OCI-LY7 (cell line): Measurements from ENCODE around the gene SNX14. TPM values are rescaled to one million over a fixed set of nuclear protein-coding genes. Genes with fewer than 3 reads are reported as not detected.

ENCODE experiments used
- BruUV-seq: library from RNA; stranded (reverse); fragments of 400-500 nt; replicated peaks from 2 replicates; lab custom pipeline; 2021; lab: Mats Ljungman, UMichigan
- CTCF ChIA-PET: fragments of 300-600 bp; sonication (Branson Sonifier 250); formaldehyde crosslinking; loops from one replicate; lab custom pipeline; 2022; ENCODE audit warnings: antibody characterized with exemption; ENCODE audit not compliant: unreplicated experiment; lab: Charles Lee
- POLR2A ChIA-PET: fragments of 300-600 bp; sonication (Branson Sonifier 250); formaldehyde crosslinking; loops from one replicate; lab custom pipeline; 2022; ENCODE audit warnings: antibody characterized with exemption; lab: Charles Lee
- DNase-seq: peaks from one replicate; pipeline ENCODE4 v3.0.0-alpha.2; 2015; ENCODE audit warnings: low spot score
- H2AFZ ChIP-seq: fragments of 200-600 bp; sonication (generic), shearing (Covaris generic); 2 replicates; pipeline ENCODE4 v1.6.1; 2014; ENCODE audit warnings: mild to moderate bottlenecking, antibody characterized with exemption, low read length, moderate library complexity
- H3K27ac ChIP-seq: fragments of 200-600 bp; sonication (generic); 2 replicates; pipeline ENCODE4 v1.5.1; 2014; ENCODE audit warnings: mixed run types, low read depth, mild to moderate bottlenecking, moderate library complexity, low read length, inconsistent platforms; ENCODE audit not compliant: poor library complexity, severe bottlenecking
- H3K36me3 ChIP-seq: fragments of 200-600 bp; sonication (generic); 2 replicates; pipeline ENCODE4 v1.6.1; 2014; ENCODE audit warnings: mild to moderate bottlenecking, antibody characterized with exemption, low read length, moderate library complexity, mixed read lengths; ENCODE audit not compliant: insufficient read depth
- H3K4me1 ChIP-seq: fragments of 200-600 bp; sonication (generic); 2 replicates; pipeline ENCODE4 v1.5.1; 2014; ENCODE audit warnings: mild to moderate bottlenecking, low read length; ENCODE audit not compliant: insufficient read depth, poor library complexity, severe bottlenecking
- H3K4me2 ChIP-seq: fragments of 200-600 bp; sonication (generic); 2 replicates; pipeline ENCODE4 v1.6.1; 2014; ENCODE audit warnings: mild to moderate bottlenecking, low read length
- H3K4me3 ChIP-seq: fragments of 200-600 bp; sonication (generic); 2 replicates; pipeline ENCODE4 v1.5.1; 2014; ENCODE audit warnings: mild to moderate bottlenecking, low read depth, low read length; ENCODE audit not compliant: poor library complexity, severe bottlenecking
- H3K79me2 ChIP-seq: fragments of 200-600 bp; sonication (generic); 2 replicates; pipeline ENCODE4 v1.6.1; 2016; ENCODE audit warnings: low read depth, mild to moderate bottlenecking, low read length, moderate library complexity, mixed read lengths; ENCODE audit not compliant: insufficient read depth
- H3K9me2 ChIP-seq: fragments of 200-600 bp; sonication (generic); 2 replicates; pipeline ENCODE4 v1.6.1; 2016; ENCODE audit warnings: mild to moderate bottlenecking, low read length, mixed read lengths; ENCODE audit not compliant: insufficient read depth
- H3K9me3 ChIP-seq: fragments of 200-600 bp; sonication (generic); 2 replicates; pipeline ENCODE4 v1.6.1; 2014; ENCODE audit warnings: mild to moderate bottlenecking, mixed run types, low read length, mixed read lengths
- H4K20me1 ChIP-seq: fragments of 200-600 bp; sonication (generic); 2 replicates; pipeline ENCODE4 v1.6.1; 2014; ENCODE audit warnings: mild to moderate bottlenecking, antibody characterized with exemption, low read length, moderate library complexity, mixed read lengths; ENCODE audit not compliant: insufficient read depth
- CTCF ChIP-seq: fragments of 200-600 bp; sonication (generic); conservative IDR thresholded peaks from 2 replicates; pipeline ENCODE4 v1.5.1; 2014; ENCODE audit warnings: mild to moderate bottlenecking, antibody characterized with exemption, low read length, moderate library complexity, mixed read lengths
- EZH2phosphoT487 ChIP-seq: fragments of 200-600 bp; sonication (generic); IDR thresholded peaks from 2 replicates; pipeline ENCODE4 v1.6.1; 2018; ENCODE audit warnings: low read depth, borderline replicate concordance, mild to moderate bottlenecking, mixed run types, antibody characterized with exemption, low read length, moderate library complexity, mixed read lengths
- intact Hi-C: fragments of 100-400 bp; cut with micrococcal nuclease; formaldehyde crosslinking; loops from one replicate; pipeline ENCODE4 v1.10.0; 2022; ENCODE audit not compliant: unreplicated experiment
- total RNA-seq, 2 experiments: library from RNA; depleted of rRNA in 1 of 2; stranded (reverse); fragments of >200 nt in 1 of 2; shearing (Covaris generic) in 1 of 2; gene quantifications; 2 replicates each; pipeline ENCODE4 v1.2.3, GENCODE V29; 2014 to 2022

Gene SNX14
- total RNA-seq, 2 experiments from 2014 or later, result 73.4 to 75.3 TPM

GRCh38 chr6:85581572-85581971, 12.1 kb downstream of the SNX14 start:
- no peak overlapping the region for H3K27ac ChIP-seq
- H4K20me1 ChIP-seq, result no peaks in the 10 kb centered on the region
- no peak overlapping the region for H3K4me3 ChIP-seq
- H3K9me2 ChIP-seq, result no peaks in the 10 kb centered on the region
- CTCF ChIA-PET, result no interaction called here
- intact Hi-C loops, result no loop called here
- no peak overlapping the region for H3K4me2 ChIP-seq
- peaks cover 13% of the 10 kb centered on the region for H3K9me3 ChIP-seq
- POLR2A ChIA-PET, result interaction anchor here (1.0 kb wide), 1 partner anchor 42 kb away, joined by 3 read pairs; no protein-coding TSS in a partner anchor
- peaks cover 59% of the 10 kb centered on the region for H3K79me2 ChIP-seq
- TF ChIP-seq CTCF (no peak), EZH2phosphoT487 (no peak)
- H3K36me3 ChIP-seq, result peaks cover 26% of the 10 kb centered on the region; the same call in 1 of the 2 replicates
- no peaks in the 10 kb centered on the region for H3K4me1 ChIP-seq
- H2AFZ ChIP-seq, result no peak overlapping the region
- BruUV-seq, result no TSS peak
- no peak for DNase-seq

GRCh38 chr6:85580878-85581267, 12.8 kb downstream of the SNX14 start:
- Histone ChIP-seq H3K36me3 (peaks cover 22% of the 10 kb centered on the region; the same call in 1 of the 2 replicates), H3K4me2 (no peak overlapping the region), H3K79me2 (peaks cover 56% of the 10 kb centered on the region), H3K27ac (no peak overlapping the region), H3K4me3 (no peak overlapping the region), H4K20me1 (no peaks in the 10 kb centered on the region), H3K9me3 (peaks cover 13% of the 10 kb centered on the region), H2AFZ (no peak overlapping the region), H3K4me1 (no peaks in the 10 kb centered on the region), H3K9me2 (no peaks in the 10 kb centered on the region)
- no TSS peak for BruUV-seq
- TF ChIP-seq CTCF, result no peak
- no peak for DNase-seq
- intact Hi-C loops, result no loop called here
- POLR2A ChIA-PET, result interaction anchor here (1.0 kb wide), 1 partner anchor 97 kb away, joined by 3 read pairs; no protein-coding TSS in a partner anchor
- CTCF ChIA-PET, result no interaction called here

- Histone ChIP-seq H3K79me2 (peaks cover 54% of the 10 kb centered on the region), H3K4me2 (no peak overlapping the region), H3K9me3 (peaks cover 9% of the 10 kb centered on the region), H2AFZ (no peak overlapping the region), H3K9me2 (no peaks in the 10 kb centered on the region), H4K20me1 (peaks cover 2% of the 10 kb centered on the region; the same call in 1 of the 2 replicates), H3K27ac (no peak overlapping the region), H3K4me3 (no peak overlapping the region), H3K36me3 (peaks cover 16% of the 10 kb centered on the region; the same call in 1 of the 2 replicates), H3K4me1 (no peaks in the 10 kb centered on the region)
- POLR2A ChIA-PET, result interaction anchor here (0.6 to 1.0 kb wide), 2 partner anchors 11 to 97 kb away, joined by 3 read pairs; no protein-coding TSS in a partner anchor
- CTCF ChIA-PET, result no interaction called here
- no TSS peak for BruUV-seq
- intact Hi-C loops, result no loop called here
- DNase-seq, result no peak
- TF ChIP-seq EZH2phosphoT487 (no peak), CTCF (no peak)
Observed at GRCh38 chr6:85580118-85580877, 13.4 kb downstream of the SNX14 start.
